ENCODE measurements around the gene NTRK2.

NTRK2 gene

GRCh38 chr9:84823421-84824271, 154.1 kb downstream of the NTRK2 start:
- DNase-seq, result no peak

- no peak for DNase-seq
Observed at GRCh38 chr9:84827216-84827765, 157.8 kb downstream of the NTRK2 start.

DNA sequence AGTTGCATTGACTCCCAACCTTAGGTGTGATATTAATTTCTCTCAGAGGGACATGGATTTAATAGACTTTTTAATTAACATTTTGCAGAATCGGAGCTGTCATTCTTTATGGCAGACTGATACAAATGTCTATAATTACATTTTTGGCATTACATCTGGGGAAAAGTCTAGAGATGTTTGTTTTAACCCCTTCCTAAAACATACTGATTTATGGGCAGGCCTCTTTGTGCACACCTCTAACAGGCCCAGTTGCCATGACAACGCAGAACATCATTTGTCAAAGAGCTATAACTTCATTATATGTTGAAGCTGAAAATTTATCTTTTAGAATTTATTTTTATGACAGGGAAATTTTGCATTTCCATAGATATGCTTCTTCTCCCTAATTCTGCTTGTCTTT, 158.5 kb downstream of the NTRK2 start:
- no peak for DNase-seq

DNA sequence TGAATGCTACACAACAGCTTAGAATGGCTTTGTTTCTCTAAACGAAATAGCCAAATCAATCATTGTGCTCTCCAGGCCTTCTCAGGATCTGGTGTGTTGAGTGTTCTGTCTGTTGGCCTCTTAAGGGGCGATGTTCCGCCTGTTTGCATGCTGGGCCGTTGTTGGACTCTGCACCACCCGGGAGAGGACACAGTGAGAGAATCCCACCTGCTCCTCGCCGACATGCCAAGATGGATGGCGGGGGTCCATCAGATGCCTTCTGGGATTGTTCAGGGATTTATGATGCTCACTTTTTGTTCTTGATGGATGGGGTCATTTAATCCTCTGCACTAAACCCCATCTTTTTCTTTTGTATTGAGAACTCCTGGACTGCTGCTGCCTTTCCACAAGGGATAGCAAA, 159.9 kb downstream of the NTRK2 start:
- DNase-seq, result no peak

GRCh38 chr9:84829997-84830696, 160.6 kb downstream of the NTRK2 start:
- no peak for DNase-seq

DNA sequence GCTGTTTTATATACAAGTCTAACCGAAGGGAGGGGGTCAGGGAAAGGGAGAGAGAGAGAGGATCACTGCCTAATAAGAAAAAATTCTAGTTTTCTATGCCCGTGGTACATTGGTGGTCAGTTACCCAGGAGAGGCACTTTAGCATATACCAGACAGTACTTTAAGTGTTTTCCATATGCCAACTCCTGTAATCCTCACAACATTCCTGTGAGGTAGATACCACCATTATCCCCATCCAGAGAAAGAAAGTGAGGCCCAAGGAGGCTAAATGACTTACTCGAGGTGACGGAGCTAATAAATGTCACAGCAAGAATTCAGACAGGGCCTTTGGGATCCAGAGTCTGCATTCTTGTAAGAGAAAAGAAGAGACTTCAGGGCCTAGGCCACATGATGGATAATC, 161.8 kb downstream of the NTRK2 start:
- DNase-seq, result no peak

DNA sequence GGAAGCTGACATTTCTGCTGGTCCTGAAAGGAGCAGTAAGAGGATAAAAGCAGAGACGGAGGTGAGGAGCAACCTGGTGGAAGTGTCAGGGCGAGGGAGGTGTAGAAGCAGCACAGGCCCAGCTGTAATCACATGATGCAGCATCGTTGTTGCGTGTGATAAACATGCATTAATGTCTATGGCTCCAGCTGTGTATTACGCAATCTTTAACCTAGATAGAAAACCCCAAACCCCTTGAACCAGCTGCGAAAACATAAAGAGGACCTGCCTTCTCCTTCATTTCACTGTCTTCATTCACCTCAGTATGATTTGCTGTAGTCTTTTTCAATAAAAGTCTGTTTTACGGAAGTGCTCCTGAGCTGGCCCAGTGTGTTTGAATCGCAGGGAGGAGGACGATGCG, 162.9 kb downstream of the NTRK2 start:
- no peak for DNase-seq

DNA sequence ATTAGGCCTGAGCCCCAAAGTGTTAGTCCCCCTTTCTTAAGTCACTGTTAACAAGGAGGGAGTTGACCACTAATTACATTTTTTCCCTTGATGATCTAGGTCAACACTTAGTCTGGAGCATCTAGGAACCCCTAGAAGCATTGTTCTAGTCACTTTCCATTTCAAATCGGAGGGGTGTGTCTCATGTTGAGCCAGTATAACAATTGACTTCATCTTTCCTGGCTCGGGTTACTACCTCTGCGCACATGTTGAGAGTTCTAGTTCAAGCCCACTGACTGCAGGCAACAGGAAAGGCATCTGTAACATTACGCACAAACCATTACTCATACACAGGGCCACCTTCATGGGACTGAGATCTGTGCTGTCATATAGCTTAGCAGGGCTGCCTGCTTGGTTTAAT, 164.9 kb downstream of the NTRK2 start:
- no peak for DNase-seq

DNA sequence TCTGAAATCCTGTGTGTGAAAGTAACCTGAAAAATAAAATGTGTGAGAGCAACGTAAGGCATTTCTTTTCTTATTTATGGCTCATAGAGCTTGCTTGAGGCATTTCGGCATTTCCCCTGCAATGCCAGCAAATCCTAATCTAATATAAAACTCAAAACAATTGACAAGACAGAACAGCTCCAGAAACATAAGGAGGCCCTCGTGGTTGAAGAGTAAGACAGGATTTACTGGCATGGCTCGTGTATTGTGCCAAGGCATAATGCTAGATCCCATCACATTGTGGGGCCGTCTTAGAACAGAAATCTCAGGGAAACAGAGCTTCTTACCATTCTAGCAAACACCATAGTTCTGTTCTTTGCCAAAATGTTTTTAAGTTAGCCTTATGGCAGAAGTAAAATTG, 166.2 kb downstream of the NTRK2 start:
- DNase-seq, result no peak

GRCh38 chr9:84838879-84839278, 169.3 kb downstream of the NTRK2 start:
- no peak for DNase-seq

DNA sequence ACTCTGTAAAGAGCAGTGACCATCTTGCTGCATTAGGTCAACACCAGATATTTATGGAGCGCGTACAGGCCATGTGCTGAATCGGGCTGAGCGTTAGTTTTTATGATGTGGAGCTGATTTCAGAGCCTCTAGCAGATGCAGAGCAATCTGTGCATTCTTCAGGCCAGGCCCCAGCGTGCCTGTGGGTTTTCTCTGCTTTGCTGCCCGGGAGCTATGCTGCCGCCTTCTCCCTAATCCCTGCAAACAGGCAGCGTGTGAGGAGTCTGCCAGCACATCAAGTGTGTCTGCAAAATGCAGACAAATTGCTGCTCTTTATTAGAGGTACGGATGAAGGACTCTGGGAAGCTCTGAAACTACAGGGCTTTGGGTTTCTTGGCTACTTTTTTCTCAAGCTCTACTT, 170.0 kb downstream of the NTRK2 start:
- DNase-seq, result no peak

GRCh38 chr9:84841931-84842330, 172.4 kb downstream of the NTRK2 start:
- no peak for DNase-seq

GRCh38 chr9:84843175-84843824, 173.8 kb downstream of the NTRK2 start:
- no peak for DNase-seq

- no peak for DNase-seq
Observed at GRCh38 chr9:84845956-84846900, 176.7 kb downstream of the NTRK2 start.

DNA sequence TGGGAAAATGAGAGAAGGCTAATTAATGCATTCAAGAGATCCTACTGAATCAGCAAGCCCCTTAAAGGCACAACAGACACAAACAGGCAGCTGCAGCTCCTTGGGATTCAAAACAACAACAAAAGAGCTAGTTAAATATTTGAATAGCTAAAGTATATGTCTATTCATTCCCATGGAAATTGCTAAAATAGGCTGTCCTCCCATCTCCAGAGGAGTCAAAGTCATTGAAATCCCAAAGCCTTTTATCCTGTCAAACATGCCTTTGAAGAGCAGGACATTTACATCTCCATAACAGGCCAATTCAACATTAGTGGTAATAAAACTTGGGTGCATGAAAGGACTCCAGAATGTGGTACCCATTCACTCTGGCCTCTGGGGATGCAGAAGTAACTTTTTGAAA, 177.4 kb downstream of the NTRK2 start:
- DNase-seq, result no peak

DNA sequence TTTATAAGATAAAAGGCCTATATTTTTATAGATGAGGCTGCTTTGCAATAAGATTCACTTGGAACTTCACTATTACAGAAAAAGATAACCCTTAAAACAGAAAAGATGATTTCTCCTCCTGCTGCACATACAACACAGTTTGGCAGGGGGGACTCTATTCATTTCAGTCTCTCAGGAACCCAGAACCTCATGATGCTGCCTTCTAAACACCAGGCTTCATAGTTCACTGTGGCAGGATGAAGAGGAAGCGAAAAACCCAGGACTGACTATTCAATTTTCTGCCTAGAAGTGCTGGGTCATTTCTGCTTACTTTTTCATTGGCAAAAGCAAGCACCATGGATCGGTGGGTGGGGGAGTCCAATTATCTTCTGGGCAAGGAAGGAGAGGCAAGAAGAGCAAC, 179.5 kb downstream of the NTRK2 start:
- no peak for DNase-seq

DNA sequence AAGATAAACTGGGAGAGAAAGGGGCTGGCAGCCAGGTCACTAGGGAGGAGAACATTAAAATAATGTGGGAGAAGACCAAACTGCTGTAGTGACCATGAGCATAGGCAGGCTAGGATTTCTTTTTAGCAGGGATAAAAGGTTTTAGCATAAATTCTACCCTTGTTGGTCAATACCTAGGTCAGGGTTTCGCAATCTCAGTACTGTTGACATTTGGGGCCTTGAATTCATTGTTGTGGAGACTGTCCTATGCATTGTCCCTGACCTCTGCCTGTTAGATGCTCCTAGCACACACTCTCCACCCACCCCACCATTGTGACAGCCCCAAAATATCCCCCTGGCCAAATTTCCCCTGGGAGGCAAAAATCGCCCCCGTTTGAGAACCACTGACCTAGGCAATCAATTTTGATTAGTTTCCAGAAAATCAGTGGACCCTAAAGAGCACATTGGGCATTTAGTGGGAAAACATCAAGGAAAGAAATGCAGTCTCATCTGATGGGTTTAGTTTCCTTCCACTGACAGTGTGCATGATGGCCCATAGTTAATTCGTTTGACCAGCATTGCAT, 181.4 kb downstream of the NTRK2 start:
- DNase-seq, result no peak

DNA sequence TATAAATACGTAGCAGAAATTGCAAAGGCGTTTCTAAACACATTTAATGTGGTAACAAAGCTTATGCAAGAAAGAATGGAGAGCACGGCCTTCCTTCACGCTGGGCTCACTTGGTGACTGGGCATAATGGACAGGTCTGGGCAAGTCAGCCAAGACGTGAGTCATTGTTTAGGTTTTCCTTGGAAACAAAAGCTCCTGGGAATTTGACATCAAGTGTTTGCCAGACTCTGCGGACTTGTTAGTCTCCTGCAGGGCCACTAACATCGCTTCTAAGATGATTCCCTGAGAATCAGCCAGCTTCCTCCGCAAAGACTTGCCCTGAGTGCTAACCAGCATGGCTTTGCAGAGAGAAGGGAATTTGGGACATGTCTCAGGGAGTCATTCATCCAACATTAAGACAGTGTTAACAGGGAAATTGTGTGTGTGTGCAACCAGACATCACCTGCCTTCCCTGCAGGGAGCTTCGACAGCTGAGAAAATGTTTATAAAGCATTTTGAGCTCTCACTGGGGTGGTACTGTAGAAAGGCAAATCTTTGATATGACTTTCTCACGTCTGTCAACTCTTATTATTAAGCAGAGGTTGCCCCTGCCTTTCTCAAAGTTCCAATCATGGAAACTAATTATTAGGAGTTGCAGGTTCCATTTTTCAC, 182.5 kb downstream of the NTRK2 start:
- no peak for DNase-seq

DNA sequence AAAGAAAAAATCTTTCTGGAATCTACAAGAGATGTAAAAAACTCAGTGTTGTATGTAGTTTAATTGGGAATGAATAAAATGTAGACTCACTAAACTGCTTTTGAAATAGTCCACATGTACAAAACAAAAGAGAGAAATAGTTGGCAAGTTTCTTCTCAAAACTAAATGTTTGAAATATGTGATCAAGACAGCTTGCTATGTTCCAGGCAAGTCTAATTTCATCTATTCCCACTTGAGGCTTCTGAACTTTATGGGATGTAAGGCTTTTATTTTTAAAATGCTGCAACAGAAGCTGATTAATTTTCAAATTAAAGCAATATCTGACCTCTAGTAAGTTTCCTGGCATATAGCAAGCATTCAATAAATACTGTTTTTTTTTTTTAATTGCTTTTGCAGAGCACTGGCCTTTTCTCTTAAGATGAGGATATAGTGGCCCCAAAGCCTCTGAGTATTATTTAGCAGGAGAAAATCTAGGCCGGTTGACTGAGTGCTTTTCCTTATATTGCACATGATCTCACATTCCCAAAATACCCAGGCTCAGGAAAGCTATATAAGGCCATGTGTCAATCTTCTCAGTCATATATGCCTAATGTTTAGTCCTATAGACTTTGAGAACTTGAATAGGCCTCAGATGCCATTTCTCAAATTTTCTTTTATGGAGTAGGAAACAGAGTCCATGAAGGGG, 183.2 kb downstream of the NTRK2 start:
- no peak for DNase-seq

GRCh38 chr9:84856181-84856632, 186.7 kb downstream of the NTRK2 start:
- DNase-seq, result no peak

DNA sequence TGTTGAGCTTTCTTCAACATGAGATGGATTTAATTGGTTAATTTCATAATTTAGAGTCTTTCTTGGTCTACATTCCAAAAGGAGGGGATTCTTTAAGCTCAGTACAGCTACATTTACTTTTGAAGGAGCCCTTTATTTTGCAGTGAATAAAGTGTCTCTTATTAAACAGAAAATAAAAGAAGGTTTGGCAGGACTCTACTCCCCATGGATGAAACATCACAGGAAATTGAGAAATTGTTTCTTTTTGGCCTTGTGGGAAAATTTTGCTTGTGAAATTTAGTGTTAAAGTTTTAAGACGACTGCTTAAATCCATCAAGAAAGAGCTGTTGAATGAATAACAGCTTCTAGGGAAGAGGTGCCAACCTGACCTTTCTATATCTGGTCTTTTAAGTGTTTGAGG, 187.7 kb downstream of the NTRK2 start:
- DNase-seq, result no peak

Data from stimulated activated CD4-positive, alpha-beta T cell treated with anti-CD3 and anti-CD28 coated beads, Interleukin-15, amount 100 ng/mL, for 24 hours (primary cell).